HG02938 (cell line): ENCODE data around the gene RELN.
A peak's percentile ranks its signal among the peaks of the same experiment; 100 is the strongest.
"Not testable (repeated sequence)": the region's sequence is repeated elsewhere in the genome, so short reads cannot be mapped to it uniquely, and the experiment has no call there.

Experiments
- ATAC-seq: cut with Tn5 transposase; IDR thresholded peaks from one replicate; pipeline ENCODE4 v1.9.1; 2021; ENCODE audit warnings: mild to moderate bottlenecking, moderate library complexity; ENCODE audit not compliant: unreplicated experiment

Gene RELN

GRCh38 chr7:103989200-103989784, at the start of gene RELN:
RELN (minus strand) TSS chr7:103989658; CDS start chr7:103989356, 302 bp downstream.
- ATAC-seq, result no peak

GRCh38 chr7:104038136-104038535, 48.7 kb upstream of the RELN start:
- no peak for ATAC-seq

DNA sequence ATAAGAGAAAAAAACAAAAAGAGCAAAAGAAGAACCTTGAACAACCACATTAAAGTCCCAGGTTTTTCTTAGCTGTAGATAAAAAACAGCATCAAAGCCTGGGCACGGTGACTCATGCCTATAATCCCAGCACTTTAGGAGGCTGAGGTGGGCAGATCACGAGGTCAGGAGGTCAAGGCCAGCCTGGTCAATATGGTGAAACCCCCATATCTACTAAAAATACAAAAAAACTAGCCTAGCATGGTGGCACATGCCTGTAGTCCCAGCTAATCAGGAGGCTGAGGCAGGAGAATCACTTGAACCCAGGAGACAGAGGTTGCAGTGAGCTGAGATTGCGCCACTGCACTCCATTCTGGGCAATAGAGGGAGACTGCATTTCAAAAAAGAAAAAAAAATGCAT, 47.4 kb upstream of the RELN start:
- ATAC-seq, result not testable (repeated sequence)

GRCh38 chr7:104035351-104035750, 45.9 kb upstream of the RELN start:
- no peak for ATAC-seq

- ATAC-seq, result no peak
Observed at GRCh38 chr7:104034679-104035078, 45.2 kb upstream of the RELN start.

- no peak for ATAC-seq
Observed at GRCh38 chr7:104033837-104034236, 44.4 kb upstream of the RELN start.

DNA sequence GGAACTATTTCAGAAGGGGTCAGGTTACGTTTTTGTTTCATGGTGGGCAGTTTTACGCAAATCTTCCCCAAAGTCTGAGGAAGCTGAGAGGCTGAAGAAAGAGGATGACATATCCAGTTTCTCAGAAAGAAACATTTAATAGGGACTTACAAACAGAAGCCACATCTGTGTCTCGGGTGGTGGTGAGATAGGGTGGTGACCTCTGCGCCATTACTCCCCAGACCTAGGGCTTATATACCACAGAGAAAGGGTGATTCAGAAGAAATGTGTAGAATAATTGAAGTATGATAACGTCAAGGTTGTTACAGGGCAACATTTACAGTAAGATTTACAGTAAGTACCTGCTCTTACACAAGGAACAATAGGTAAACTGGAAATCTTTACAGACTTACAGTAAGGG, 43.0 kb upstream of the RELN start:
- ATAC-seq, result no peak

DNA sequence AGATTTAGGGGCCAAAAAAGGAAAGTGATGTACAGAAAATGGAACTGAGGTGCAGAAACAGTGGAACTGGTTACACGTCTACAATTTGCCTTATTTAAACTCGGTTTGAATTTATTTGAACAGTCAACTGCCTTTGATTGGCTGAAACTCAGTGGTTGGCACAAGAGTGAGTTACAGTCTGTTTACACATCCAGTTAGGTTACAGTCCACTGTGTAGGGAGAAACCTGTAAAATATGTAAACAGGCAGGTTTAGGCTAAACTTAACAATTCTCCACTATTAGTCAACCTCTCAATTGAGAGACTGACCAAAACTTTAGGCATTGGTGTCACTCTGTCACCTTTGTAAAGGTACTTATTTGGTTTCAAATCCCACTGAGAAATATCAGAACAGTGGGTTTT, 40.3 kb upstream of the RELN start:
- ATAC-seq, result no peak

- no peak for ATAC-seq
Observed at GRCh38 chr7:104024632-104025031, 35.2 kb upstream of the RELN start.

- no peak for ATAC-seq
Observed at GRCh38 chr7:104023100-104023499, 33.6 kb upstream of the RELN start.

- no peak for ATAC-seq
Observed at GRCh38 chr7:104018425-104018824, 29.0 kb upstream of the RELN start.

- no peak for ATAC-seq
Observed at GRCh38 chr7:104017001-104017400, 27.5 kb upstream of the RELN start.

- no peak for ATAC-seq
Observed at GRCh38 chr7:104012835-104013234, 23.4 kb upstream of the RELN start.

DNA sequence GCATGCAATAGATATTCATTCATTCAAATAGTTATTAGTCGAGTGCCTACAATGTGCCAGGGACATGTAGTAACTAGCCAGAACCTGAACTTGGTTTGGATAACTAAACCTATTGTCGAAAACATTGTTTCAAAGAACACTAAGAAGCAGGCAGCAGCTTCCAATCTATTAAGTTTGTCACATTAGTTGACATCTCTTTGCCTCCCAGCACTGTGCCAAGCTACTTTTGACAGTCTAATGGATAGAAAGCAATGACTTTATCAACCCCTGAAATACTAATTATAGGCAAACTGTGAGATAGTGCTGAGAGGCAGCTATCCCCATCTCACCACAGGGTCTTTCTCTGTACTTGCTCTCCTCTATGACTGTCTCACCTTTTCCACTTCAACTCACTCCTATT, 22.4 kb upstream of the RELN start:
- ATAC-seq, result no peak

GRCh38 chr7:104010052-104010909, 20.8 kb upstream of the RELN start:
- ATAC-seq, result no peak

DNA sequence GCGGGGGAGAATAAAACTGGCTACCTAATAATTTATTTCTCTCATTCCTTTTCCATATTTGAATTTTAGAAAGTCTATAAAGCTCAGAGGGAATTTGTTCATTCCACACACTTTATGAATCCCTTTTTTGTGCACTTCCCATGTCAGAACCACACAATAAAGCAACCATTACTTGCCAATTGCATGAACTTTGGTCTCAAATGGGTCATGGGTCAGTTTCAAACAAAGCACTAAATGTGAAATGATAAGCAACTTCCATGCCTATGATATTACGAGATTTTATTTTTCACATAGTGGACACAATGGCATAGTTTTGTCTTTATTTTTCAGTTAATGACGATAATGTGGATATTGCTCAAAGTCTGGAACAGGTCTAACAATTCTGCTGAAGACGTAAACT, 18.6 kb upstream of the RELN start:
- ATAC-seq, result no peak

DNA sequence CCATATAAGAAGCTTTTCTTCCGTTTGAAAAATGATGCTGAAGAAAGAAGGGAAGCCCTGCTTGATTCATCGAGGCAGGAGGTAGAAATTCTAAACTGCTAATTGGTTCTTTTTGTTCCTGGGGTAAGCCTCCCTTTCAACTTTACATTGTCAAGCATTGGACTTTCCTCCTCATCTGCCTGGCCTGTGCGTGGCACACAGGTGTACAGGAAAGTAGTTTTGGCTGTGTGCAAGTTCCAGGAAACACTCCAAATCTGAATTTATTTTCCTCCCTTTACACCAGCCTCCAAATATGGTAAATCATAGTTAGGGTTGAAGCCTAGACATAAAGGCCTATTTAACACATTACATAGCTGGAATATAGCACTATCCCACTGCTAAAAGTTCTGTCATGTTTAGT, 18.2 kb upstream of the RELN start:
- no peak for ATAC-seq

GRCh38 chr7:104005197-104005596, 15.7 kb upstream of the RELN start:
- no peak for ATAC-seq

DNA sequence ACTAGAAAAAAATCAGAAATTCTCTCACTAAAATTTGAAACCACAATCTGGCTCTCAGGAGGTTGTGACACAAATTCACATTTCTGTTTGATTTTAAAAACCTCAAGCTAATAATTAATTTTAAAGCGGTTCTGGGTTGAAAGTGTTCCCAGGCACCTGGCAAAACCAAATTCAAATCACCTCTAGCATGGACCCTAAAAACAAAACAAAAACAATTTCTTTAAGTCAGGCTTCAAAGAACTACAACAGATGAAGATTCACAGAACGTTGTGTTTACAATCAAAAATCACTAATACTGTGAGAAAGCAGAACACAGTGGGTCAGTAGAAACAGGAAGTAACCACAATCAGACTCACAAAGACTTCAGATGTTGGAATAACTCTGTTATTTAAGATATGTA, 7.2 kb upstream of the RELN start:
- ATAC-seq, result peak; percentile 81

DNA sequence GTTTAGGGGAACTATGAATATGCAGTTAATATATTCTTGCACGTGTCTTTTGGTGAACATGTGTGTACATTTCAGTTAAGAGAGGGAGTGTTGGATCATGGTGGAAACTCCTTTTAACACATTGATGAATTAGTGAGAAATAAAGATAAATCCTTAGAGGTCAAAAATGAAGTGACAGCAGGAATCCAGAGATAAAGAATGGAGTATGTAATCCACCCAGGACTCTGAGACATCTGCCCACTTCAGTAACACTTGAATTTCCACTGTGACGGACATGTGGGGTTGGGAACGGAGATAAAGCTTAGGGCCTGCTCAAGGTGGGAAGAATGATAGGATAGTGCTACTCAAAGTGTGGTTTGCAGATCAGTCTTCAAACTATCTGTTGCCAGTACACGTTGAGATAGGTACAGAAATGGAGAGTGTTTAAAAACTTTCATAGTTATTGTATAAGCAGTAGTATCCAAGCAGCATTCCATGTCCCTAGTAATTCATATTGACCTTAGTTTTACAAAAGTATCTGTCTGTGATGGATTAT, 6.6 kb upstream of the RELN start:
- no peak for ATAC-seq

DNA sequence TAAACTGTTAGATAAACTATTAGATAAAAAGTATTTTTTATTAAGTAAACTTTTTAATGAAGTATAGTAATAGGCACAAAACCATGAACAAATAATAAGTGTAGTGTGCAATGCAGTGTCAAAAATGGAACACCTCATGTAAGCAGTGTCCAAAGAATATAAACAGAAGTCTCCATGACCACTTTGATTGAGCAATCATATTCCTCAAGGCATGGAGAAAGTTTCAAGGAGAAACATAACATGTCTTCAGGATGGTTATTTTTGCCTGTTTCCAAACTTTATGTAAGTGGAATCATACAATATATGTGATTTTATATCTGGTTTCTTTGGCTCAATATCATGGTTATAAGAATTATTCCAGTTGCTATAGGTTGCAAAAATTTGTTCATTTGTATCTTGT, 6.1 kb upstream of the RELN start:
- no peak for ATAC-seq

- ATAC-seq, result no peak
Observed at GRCh38 chr7:103993551-103993950, 4.1 kb upstream of the RELN start.
